ENCODE data around the gene ZNF358. TPM values are rescaled to one million over a fixed set of nuclear protein-coding genes. Genes with fewer than 3 reads are reported as not detected.

The ZNF358 gene
- total and polyA plus RNA-seq, 2 of the 13 experiments (the other 11 are each of a cell fraction or from before 2014, with no cell fraction given) = 9.1 to 37.0 TPM

- TF ChIP-seq ZNF75D (CRISPR knock-in tag; IDR thresholded peaks at IDR 0.05; ENCODE audit: borderline replicate concordance) = peak; percentile 96
- peak; percentile 94 for TF ChIP-seq ZKSCAN8 (CRISPR knock-in tag; IDR thresholded peaks at IDR 0.05; ENCODE audit: borderline replicate concordance)
- TF ChIP-seq, protein P1, sequence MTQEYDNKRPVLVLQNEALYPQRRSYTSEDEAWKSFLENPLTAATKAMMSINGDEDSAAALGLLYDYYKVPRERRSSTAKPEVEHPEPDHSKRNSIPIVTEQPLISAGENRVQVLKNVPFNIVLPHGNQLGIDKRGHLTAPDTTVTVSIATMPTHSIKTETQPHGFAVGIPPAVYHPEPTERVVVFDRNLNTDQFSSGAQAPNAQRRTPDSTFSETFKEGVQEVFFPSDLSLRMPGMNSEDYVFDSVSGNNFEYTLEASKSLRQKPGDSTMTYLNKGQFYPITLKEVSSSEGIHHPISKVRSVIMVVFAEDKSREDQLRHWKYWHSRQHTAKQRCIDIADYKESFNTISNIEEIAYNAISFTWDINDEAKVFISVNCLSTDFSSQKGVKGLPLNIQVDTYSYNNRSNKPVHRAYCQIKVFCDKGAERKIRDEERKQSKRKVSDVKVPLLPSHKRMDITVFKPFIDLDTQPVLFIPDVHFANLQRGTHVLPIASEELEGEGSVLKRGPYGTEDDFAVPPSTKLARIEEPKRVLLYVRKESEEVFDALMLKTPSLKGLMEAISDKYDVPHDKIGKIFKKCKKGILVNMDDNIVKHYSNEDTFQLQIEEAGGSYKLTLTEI (CRISPR knock-in tag; conservative IDR thresholded peaks at IDR 0.05) = no peak
- TF ChIP-seq SSRP1 (CRISPR knock-in tag; IDR thresholded peaks at IDR 0.05) = no peak
- TF ChIP-seq ZSCAN31 (CRISPR knock-in tag; IDR thresholded peaks at IDR 0.05; ENCODE audit: low read depth) = peak; percentile 93
- TF ChIP-seq, protein P2, sequence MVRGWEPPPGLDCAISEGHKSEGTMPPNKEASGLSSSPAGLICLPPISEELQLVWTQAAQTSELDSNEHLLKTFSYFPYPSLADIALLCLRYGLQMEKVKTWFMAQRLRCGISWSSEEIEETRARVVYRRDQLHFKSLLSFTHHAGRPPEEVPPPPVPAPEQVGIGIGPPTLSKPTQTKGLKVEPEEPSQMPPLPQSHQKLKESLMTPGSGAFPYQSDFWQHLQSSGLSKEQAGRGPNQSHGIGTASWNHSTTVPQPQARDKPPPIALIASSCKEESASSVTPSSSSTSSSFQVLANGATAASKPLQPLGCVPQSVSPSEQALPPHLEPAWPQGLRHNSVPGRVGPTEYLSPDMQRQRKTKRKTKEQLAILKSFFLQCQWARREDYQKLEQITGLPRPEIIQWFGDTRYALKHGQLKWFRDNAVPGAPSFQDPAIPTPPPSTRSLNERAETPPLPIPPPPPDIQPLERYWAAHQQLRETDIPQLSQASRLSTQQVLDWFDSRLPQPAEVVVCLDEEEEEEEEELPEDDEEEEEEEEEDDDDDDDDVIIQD (CRISPR knock-in tag; IDR thresholded peaks at IDR 0.05; ENCODE audit: low read depth) = peak; percentile 91
- TF ChIP-seq ZNF598 (CRISPR knock-in tag; IDR thresholded peaks at IDR 0.05; ENCODE audit: borderline replicate concordance) = peak; percentile 48; the same call in 1 of the 2 replicates
- no peak for TF ChIP-seq SRSF1 (optimal IDR thresholded peaks at IDR 0.05; ENCODE audit: low read depth, low read length)
- TF ChIP-seq, protein P3, sequence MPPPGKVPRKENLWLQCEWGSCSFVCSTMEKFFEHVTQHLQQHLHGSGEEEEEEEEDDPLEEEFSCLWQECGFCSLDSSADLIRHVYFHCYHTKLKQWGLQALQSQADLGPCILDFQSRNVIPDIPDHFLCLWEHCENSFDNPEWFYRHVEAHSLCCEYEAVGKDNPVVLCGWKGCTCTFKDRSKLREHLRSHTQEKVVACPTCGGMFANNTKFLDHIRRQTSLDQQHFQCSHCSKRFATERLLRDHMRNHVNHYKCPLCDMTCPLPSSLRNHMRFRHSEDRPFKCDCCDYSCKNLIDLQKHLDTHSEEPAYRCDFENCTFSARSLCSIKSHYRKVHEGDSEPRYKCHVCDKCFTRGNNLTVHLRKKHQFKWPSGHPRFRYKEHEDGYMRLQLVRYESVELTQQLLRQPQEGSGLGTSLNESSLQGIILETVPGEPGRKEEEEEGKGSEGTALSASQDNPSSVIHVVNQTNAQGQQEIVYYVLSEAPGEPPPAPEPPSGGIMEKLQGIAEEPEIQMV (CRISPR knock-in tag; IDR thresholded peaks at IDR 0.05; ENCODE audit: low read depth) = peak; percentile 85; the same call in 1 of the 2 replicates
- no peak for TF ChIP-seq KLF13 (CRISPR knock-in tag; IDR thresholded peaks at IDR 0.05)
- no peak for TF ChIP-seq SMAD9 (CRISPR knock-in tag; IDR thresholded peaks at IDR 0.05)
- peak; percentile 97; the same call in 1 of the 2 replicates for TF ChIP-seq ZNF180 (CRISPR knock-in tag; IDR thresholded peaks at IDR 0.05; ENCODE audit: borderline replicate concordance, low read depth)
- peak; percentile 64; the same call in 1 of the 2 replicates for TF ChIP-seq ZNF33A (CRISPR knock-in tag; IDR thresholded peaks at IDR 0.05; ENCODE audit: borderline replicate concordance)
- TF ChIP-seq ZBTB37 (CRISPR knock-in tag; IDR thresholded peaks at IDR 0.05) = peak; percentile 84; the same call in 1 of the 2 replicates
- peak; percentile 96; the same call in 1 of the 2 replicates for TF ChIP-seq ZC3H4 (CRISPR knock-in tag; IDR thresholded peaks at IDR 0.05; ENCODE audit: borderline replicate concordance)
- TF ChIP-seq, protein P4, sequence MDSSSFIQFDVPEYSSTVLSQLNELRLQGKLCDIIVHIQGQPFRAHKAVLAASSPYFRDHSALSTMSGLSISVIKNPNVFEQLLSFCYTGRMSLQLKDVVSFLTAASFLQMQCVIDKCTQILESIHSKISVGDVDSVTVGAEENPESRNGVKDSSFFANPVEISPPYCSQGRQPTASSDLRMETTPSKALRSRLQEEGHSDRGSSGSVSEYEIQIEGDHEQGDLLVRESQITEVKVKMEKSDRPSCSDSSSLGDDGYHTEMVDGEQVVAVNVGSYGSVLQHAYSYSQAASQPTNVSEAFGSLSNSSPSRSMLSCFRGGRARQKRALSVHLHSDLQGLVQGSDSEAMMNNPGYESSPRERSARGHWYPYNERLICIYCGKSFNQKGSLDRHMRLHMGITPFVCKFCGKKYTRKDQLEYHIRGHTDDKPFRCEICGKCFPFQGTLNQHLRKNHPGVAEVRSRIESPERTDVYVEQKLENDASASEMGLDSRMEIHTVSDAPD (CRISPR knock-in tag; IDR thresholded peaks at IDR 0.05) = no peak
- peak; percentile 94 for TF ChIP-seq RELA (CRISPR knock-in tag; IDR thresholded peaks at IDR 0.05)
- TF ChIP-seq ATF7-NPFF (CRISPR knock-in tag; IDR thresholded peaks at IDR 0.05; ENCODE audit: low read depth) = peak; percentile 64; the same call in 1 of the 2 replicates
- peak; percentile 63 for TF ChIP-seq PHF5A (CRISPR knock-in tag; IDR thresholded peaks at IDR 0.05; ENCODE audit: low read depth, unreplicated experiment)
Measured at GRCh38 chr19:7562646-7563393, 46.9 kb downstream of the ZNF358 start (continued).

Data from HepG2 (cell line).